ENCODE data around the gene KCNQ5.

Gene KCNQ5

GRCh38 chr6:73043446-73043845 is 421.6 kb downstream of the KCNQ5 start:
- Histone ChIP-seq H3K9me3 (ENCODE audit: control insufficient read depth, low read length) (peaks cover 23% of the 10 kb centered on the region), H3K4me1 (ENCODE audit: control insufficient read depth, insufficient read depth, low read length) (no peaks in the 10 kb centered on the region), H3K9ac (ENCODE audit: low read length) (no peak overlapping the region), H3K4me3 (ENCODE audit: low read length) (no peak overlapping the region), H3K36me3 (ENCODE audit: control insufficient read depth, insufficient read depth, low read length, severe bottlenecking) (no peaks in the 10 kb centered on the region), H3K27me3 (replicated peaks; ENCODE audit: control insufficient read depth, insufficient read depth, low read length) (peaks cover 3% of the 10 kb centered on the region)
- DNase-seq (ENCODE audit: low read depth): peak; percentile 84

GRCh38 chr6:73045609-73046008 is 423.7 kb downstream of the KCNQ5 start:
- DNase-seq (ENCODE audit: low read depth): no peak
- peaks cover 7% of the 10 kb centered on the region for H3K27me3 ChIP-seq (replicated peaks; ENCODE audit: control insufficient read depth, insufficient read depth, low read length)
- H3K9me3 ChIP-seq (ENCODE audit: control insufficient read depth, low read length): peaks cover 4% of the 10 kb centered on the region
- no peaks in the 10 kb centered on the region for H3K36me3 ChIP-seq (ENCODE audit: control insufficient read depth, insufficient read depth, low read length, severe bottlenecking)
- H3K4me3 ChIP-seq (ENCODE audit: low read length): no peak overlapping the region
- H3K4me1 ChIP-seq (ENCODE audit: control insufficient read depth, insufficient read depth, low read length): no peaks in the 10 kb centered on the region
- H3K9ac ChIP-seq (ENCODE audit: low read length): no peak overlapping the region

DNA sequence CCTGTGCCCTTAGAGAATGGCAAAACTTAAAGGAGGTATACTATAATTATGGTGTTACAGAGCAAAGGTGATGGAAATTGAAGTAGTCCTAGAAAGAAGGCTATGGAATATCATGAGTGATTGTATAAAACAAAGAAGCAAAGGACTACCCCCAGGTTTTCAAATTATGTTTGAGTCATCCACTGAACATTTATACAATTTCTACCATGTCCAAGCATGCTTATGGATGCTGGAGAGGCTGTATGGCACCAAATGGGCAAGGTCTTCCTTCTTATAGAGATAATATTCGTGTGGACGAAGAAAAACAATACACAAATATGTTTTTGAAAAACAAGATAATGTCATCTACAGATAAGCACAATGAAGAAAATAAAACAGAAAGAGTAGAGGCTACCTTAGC is 425.9 kb downstream of the KCNQ5 start:
- H3K9ac ChIP-seq (ENCODE audit: low read length): no peak overlapping the region
- no peaks in the 10 kb centered on the region for H3K36me3 ChIP-seq (ENCODE audit: control insufficient read depth, insufficient read depth, low read length, severe bottlenecking)
- no peak overlapping the region for H3K4me3 ChIP-seq (ENCODE audit: low read length)
- H3K4me1 ChIP-seq (ENCODE audit: control insufficient read depth, insufficient read depth, low read length): no peaks in the 10 kb centered on the region
- DNase-seq (ENCODE audit: low read depth): no peak
- H3K9me3 ChIP-seq (ENCODE audit: control insufficient read depth, low read length): no peaks in the 10 kb centered on the region
- peaks cover 7% of the 10 kb centered on the region for H3K27me3 ChIP-seq (replicated peaks; ENCODE audit: control insufficient read depth, insufficient read depth, low read length)

DNA sequence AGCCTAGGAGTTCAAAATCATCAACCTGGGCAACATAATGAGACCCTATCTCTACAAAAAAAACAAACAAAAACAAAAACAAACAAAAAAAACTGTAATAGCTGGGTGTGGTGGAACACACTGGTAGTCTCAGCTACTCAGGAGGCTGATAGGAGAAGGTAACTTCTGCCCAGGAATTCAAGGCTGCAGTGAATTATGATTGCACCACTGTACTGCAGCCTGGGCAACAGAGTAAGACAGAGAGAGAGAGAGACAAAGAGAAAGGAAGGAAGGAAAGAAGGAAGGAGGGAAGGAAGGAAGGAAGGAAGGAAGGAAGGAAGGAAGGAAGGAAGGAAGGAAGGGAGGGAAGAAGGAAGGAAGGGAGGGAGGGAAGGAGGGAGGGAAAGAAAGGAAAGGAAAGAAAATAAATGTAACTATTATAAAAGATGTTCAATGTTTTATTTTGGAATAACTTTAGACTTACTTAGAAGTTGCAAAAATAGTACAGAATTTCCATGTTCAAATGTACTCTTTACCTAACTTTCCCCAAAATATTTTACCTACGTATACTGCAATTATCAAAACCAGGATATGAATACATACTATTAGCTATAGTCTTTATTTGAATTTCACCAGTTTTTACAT is 428.2 kb downstream of the KCNQ5 start:
- H3K9me3 ChIP-seq (ENCODE audit: control insufficient read depth, low read length): no peaks in the 10 kb centered on the region
- H3K4me1 ChIP-seq (ENCODE audit: control insufficient read depth, insufficient read depth, low read length): no peaks in the 10 kb centered on the region
- no peak overlapping the region for H3K9ac ChIP-seq (ENCODE audit: low read length)
- DNase-seq (ENCODE audit: low read depth): no peak
- peaks cover 7% of the 10 kb centered on the region for H3K27me3 ChIP-seq (replicated peaks; ENCODE audit: control insufficient read depth, insufficient read depth, low read length)
- no peaks in the 10 kb centered on the region for H3K36me3 ChIP-seq (ENCODE audit: control insufficient read depth, insufficient read depth, low read length, severe bottlenecking)
- H3K4me3 ChIP-seq (ENCODE audit: low read length): no peak overlapping the region

- H3K4me1 ChIP-seq (ENCODE audit: control insufficient read depth, insufficient read depth, low read length): no peaks in the 10 kb centered on the region
- peaks cover 7% of the 10 kb centered on the region for H3K27me3 ChIP-seq (replicated peaks; ENCODE audit: control insufficient read depth, insufficient read depth, low read length)
- no peaks in the 10 kb centered on the region for H3K36me3 ChIP-seq (ENCODE audit: control insufficient read depth, insufficient read depth, low read length, severe bottlenecking)
- no peak overlapping the region for H3K4me3 ChIP-seq (ENCODE audit: low read length)
- H3K9ac ChIP-seq (ENCODE audit: low read length): no peak overlapping the region
- peak; percentile 64 for DNase-seq (ENCODE audit: low read depth)
- H3K9me3 ChIP-seq (ENCODE audit: control insufficient read depth, low read length): no peaks in the 10 kb centered on the region
Observed at GRCh38 chr6:73050706-73051105, 428.8 kb downstream of the KCNQ5 start.

- Histone ChIP-seq H3K36me3 (ENCODE audit: control insufficient read depth, insufficient read depth, low read length, severe bottlenecking) (no peaks in the 10 kb centered on the region), H3K9me3 (ENCODE audit: control insufficient read depth, low read length) (no peaks in the 10 kb centered on the region), H3K4me1 (ENCODE audit: control insufficient read depth, insufficient read depth, low read length) (no peaks in the 10 kb centered on the region), H3K4me3 (ENCODE audit: low read length) (no peak overlapping the region), H3K27me3 (replicated peaks; ENCODE audit: control insufficient read depth, insufficient read depth, low read length) (peaks cover 7% of the 10 kb centered on the region), H3K9ac (ENCODE audit: low read length) (no peak overlapping the region)
- no peak for DNase-seq (ENCODE audit: low read depth)
Observed at GRCh38 chr6:73051147-73051546, 429.3 kb downstream of the KCNQ5 start.

GRCh38 chr6:73054958-73055357 is 433.1 kb downstream of the KCNQ5 start:
- Histone ChIP-seq H3K9me3 (ENCODE audit: control insufficient read depth, low read length) (no peaks in the 10 kb centered on the region), H3K27me3 (replicated peaks; ENCODE audit: control insufficient read depth, insufficient read depth, low read length) (no peaks in the 10 kb centered on the region), H3K36me3 (ENCODE audit: control insufficient read depth, insufficient read depth, low read length, severe bottlenecking) (no peaks in the 10 kb centered on the region), H3K9ac (ENCODE audit: low read length) (no peak overlapping the region), H3K4me1 (ENCODE audit: control insufficient read depth, insufficient read depth, low read length) (no peaks in the 10 kb centered on the region), H3K4me3 (ENCODE audit: low read length) (no peak overlapping the region)
- no peak for DNase-seq (ENCODE audit: low read depth)

- no peak overlapping the region for H3K4me3 ChIP-seq (ENCODE audit: low read length)
- no peaks in the 10 kb centered on the region for H3K36me3 ChIP-seq (ENCODE audit: control insufficient read depth, insufficient read depth, low read length, severe bottlenecking)
- no peak overlapping the region for H3K9ac ChIP-seq (ENCODE audit: low read length)
- no peaks in the 10 kb centered on the region for H3K4me1 ChIP-seq (ENCODE audit: control insufficient read depth, insufficient read depth, low read length)
- no peaks in the 10 kb centered on the region for H3K9me3 ChIP-seq (ENCODE audit: control insufficient read depth, low read length)
- no peaks in the 10 kb centered on the region for H3K27me3 ChIP-seq (replicated peaks; ENCODE audit: control insufficient read depth, insufficient read depth, low read length)
- DNase-seq (ENCODE audit: low read depth): peak; percentile 42
Observed at GRCh38 chr6:73058736-73059135, 436.9 kb downstream of the KCNQ5 start.

- Histone ChIP-seq H3K36me3 (ENCODE audit: control insufficient read depth, insufficient read depth, low read length, severe bottlenecking) (no peaks in the 10 kb centered on the region), H3K4me1 (ENCODE audit: control insufficient read depth, insufficient read depth, low read length) (no peaks in the 10 kb centered on the region), H3K9ac (ENCODE audit: low read length) (no peak overlapping the region), H3K9me3 (ENCODE audit: control insufficient read depth, low read length) (no peaks in the 10 kb centered on the region), H3K27me3 (replicated peaks; ENCODE audit: control insufficient read depth, insufficient read depth, low read length) (no peaks in the 10 kb centered on the region), H3K4me3 (ENCODE audit: low read length) (no peak overlapping the region)
- peak; percentile 28 for DNase-seq (ENCODE audit: low read depth)
Observed at GRCh38 chr6:73062130-73062529, 440.3 kb downstream of the KCNQ5 start.

- no peak overlapping the region for H3K9ac ChIP-seq (ENCODE audit: low read length)
- H3K9me3 ChIP-seq (ENCODE audit: control insufficient read depth, low read length): no peaks in the 10 kb centered on the region
- no peaks in the 10 kb centered on the region for H3K4me1 ChIP-seq (ENCODE audit: control insufficient read depth, insufficient read depth, low read length)
- no peak overlapping the region for H3K4me3 ChIP-seq (ENCODE audit: low read length)
- no peaks in the 10 kb centered on the region for H3K36me3 ChIP-seq (ENCODE audit: control insufficient read depth, insufficient read depth, low read length, severe bottlenecking)
- DNase-seq (ENCODE audit: low read depth): peak; percentile 71
- no peaks in the 10 kb centered on the region for H3K27me3 ChIP-seq (replicated peaks; ENCODE audit: control insufficient read depth, insufficient read depth, low read length)
Observed at GRCh38 chr6:73062837-73063236, 441.0 kb downstream of the KCNQ5 start.

DNA sequence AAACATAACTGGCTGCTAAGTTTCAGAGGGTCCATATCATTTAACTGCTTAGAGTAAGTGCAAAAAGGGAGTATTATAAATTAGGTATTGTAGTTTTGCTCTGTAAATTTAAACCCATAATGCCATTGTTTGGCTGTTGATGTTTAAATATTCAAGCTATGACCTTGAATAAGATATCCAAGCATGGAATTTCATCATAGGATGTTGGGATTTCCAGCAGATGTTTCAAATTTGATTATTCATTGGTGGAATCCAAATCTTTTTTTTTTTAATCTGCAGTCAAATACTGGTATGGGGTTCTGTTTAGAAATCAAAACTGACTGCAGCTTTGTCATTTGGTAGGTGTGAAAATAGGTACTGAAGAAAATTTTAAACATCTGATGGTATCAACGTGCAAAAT is 442.4 kb downstream of the KCNQ5 start:
- H3K9me3 ChIP-seq (ENCODE audit: control insufficient read depth, low read length): no peaks in the 10 kb centered on the region
- DNase-seq (ENCODE audit: low read depth): peak; percentile 67
- H3K4me1 ChIP-seq (ENCODE audit: control insufficient read depth, insufficient read depth, low read length): no peaks in the 10 kb centered on the region
- no peak overlapping the region for H3K4me3 ChIP-seq (ENCODE audit: low read length)
- H3K9ac ChIP-seq (ENCODE audit: low read length): no peak overlapping the region
- no peaks in the 10 kb centered on the region for H3K36me3 ChIP-seq (ENCODE audit: control insufficient read depth, insufficient read depth, low read length, severe bottlenecking)
- no peaks in the 10 kb centered on the region for H3K27me3 ChIP-seq (replicated peaks; ENCODE audit: control insufficient read depth, insufficient read depth, low read length)

- no peaks in the 10 kb centered on the region for H3K4me1 ChIP-seq (ENCODE audit: control insufficient read depth, insufficient read depth, low read length)
- no peak for DNase-seq (ENCODE audit: low read depth)
- no peaks in the 10 kb centered on the region for H3K9me3 ChIP-seq (ENCODE audit: control insufficient read depth, low read length)
- H3K4me3 ChIP-seq (ENCODE audit: low read length): no peak overlapping the region
- H3K36me3 ChIP-seq (ENCODE audit: control insufficient read depth, insufficient read depth, low read length, severe bottlenecking): no peaks in the 10 kb centered on the region
- no peaks in the 10 kb centered on the region for H3K27me3 ChIP-seq (replicated peaks; ENCODE audit: control insufficient read depth, insufficient read depth, low read length)
- H3K9ac ChIP-seq (ENCODE audit: low read length): no peak overlapping the region
Observed at GRCh38 chr6:73073238-73073637, 451.4 kb downstream of the KCNQ5 start.

Data from adipocyte (in vitro differentiated cells).